HepG2 (cell line): ENCODE data around the gene PRKN. TPM values are rescaled to one million over a fixed set of nuclear protein-coding genes. Genes with fewer than 3 reads are reported as not detected.

Experiments
- ATAC-seq: fragments of 200-7000 bp; cut with Tn5 transposase; 3 replicates; pipeline ENCODE4 v1.9.1; 2020; ENCODE audit warnings: mild to moderate bottlenecking, moderate library complexity
- BruUV-seq: library from RNA; stranded (reverse); fragments of 400-500 nt; replicated peaks from 2 replicates; lab custom pipeline; 2021; lab: Mats Ljungman, UMichigan
- CTCF ChIA-PET: fragments of 300-600 bp; formaldehyde crosslinking; extraction: SDS; loops from one replicate; lab custom pipeline; 2021; ENCODE audit warnings: low total read pairs, inconsistent platforms, low intra/inter-chr PET ratio; lab: Yijun Ruan, JAX
- POLR2A ChIA-PET: fragments of 350-600 bp; sonication (Branson Sonifier 250); formaldehyde crosslinking; loops from one replicate; lab custom pipeline; 2020; ENCODE audit warnings: antibody characterized with exemption, inconsistent platforms; lab: Yijun Ruan, JAX
- DNase-seq: peaks from one replicate; pipeline ENCODE4 v3.0.0-alpha.2; 2015; ENCODE audit warnings: low spot score
- FAIRE-seq: peaks from 3 replicates; lab custom pipeline; 2011; peaks lifted over from hg19 to GRCh38; lab: Jason Lieb, UNC
- H2AFZ ChIP-seq: one replicate; pipeline ENCODE4 v1.6.1; 2011; ENCODE audit warnings: low read length, inconsistent platforms
- H3K27ac ChIP-seq: fragments of 300-600 bp; 3 replicates; pipeline ENCODE4 v1.8.0; 2011; ENCODE audit warnings: mixed run types, mild to moderate bottlenecking, mixed read lengths, low read length, inconsistent platforms; ENCODE audit not compliant: insufficient read depth; ENCODE audit errors: extremely low read length
- H3K27me3 ChIP-seq, 2 experiments: fragments of 200-600 bp in 1 of 2; 2 replicates in 1 of 2; 3 replicates in 1 of 2; pipeline versions ENCODE4 v1.6.0 to v1.8.0; 2011; ENCODE audit warnings: low read length in 2 of 2, mild to moderate bottlenecking in 2 of 2, moderate library complexity in 2 of 2, inconsistent platforms in 1 of 2; ENCODE audit not compliant: insufficient read depth in 2 of 2, control insufficient read depth in 1 of 2
- H3K36me3 ChIP-seq, 2 experiments: fragments of 200-600 bp in 1 of 2; replicated peaks in 1 of 2; 2 replicates in 1 of 2; 3 replicates in 1 of 2; pipeline versions ENCODE4 v1.5.1 to v1.8.0; 2011; ENCODE audit warnings: low read length in 2 of 2, inconsistent platforms in 1 of 2; ENCODE audit not compliant: insufficient read depth in 2 of 2, control insufficient read depth in 1 of 2
- H3K4me1 ChIP-seq: 2 replicates; pipeline ENCODE4 v1.5.1; 2012; ENCODE audit warnings: low read length, inconsistent platforms; ENCODE audit not compliant: insufficient read depth
- H3K4me2 ChIP-seq: 2 replicates; pipeline ENCODE4 v1.6.0; 2011; ENCODE audit warnings: low read depth, low read length, inconsistent platforms
- H3K4me3 ChIP-seq, 3 experiments: fragments of 200-600 bp in 1 of 3; sonication (generic), shearing (Covaris generic) in 1 of 3; replicated peaks in 1 of 3; 2 replicates each; pipeline ENCODE4 v1.5.1; 2011 to 2016; ENCODE audit warnings: low read length in 3 of 3, inconsistent platforms in 2 of 3, low read depth in 2 of 3, mild to moderate bottlenecking in 2 of 3, control low read depth in 1 of 3, mixed read lengths in 1 of 3; ENCODE audit not compliant: insufficient read depth in 1 of 3
- H3K79me2 ChIP-seq: one replicate; pipeline ENCODE4 v1.6.1; 2011; ENCODE audit warnings: low read length, inconsistent platforms; ENCODE audit not compliant: insufficient read depth
- H3K9ac ChIP-seq: 2 replicates; pipeline ENCODE4 v1.6.0; 2011; ENCODE audit warnings: mild to moderate bottlenecking, low read depth, low read length, inconsistent platforms; ENCODE audit not compliant: insufficient read depth
- H3K9me3 ChIP-seq: 2 replicates; pipeline ENCODE4 v1.5.1; 2012; ENCODE audit warnings: mild to moderate bottlenecking, low read length
- H4K20me1 ChIP-seq: 2 replicates; pipeline ENCODE4 v1.6.0; 2011; ENCODE audit warnings: inconsistent platforms, mild to moderate bottlenecking, low read length, moderate library complexity; ENCODE audit not compliant: insufficient read depth
- BHLHE40 ChIP-seq: IDR thresholded peaks from 2 replicates; pipeline ENCODE4 v1.6.1; 2011; ENCODE audit warnings: low read length, improper control_type of control experiment
- HOMEZ ChIP-seq: IDR thresholded peaks from 2 replicates; pipeline ENCODE4 v1.6.1; 2016; ENCODE audit warnings: low read depth
- IKZF5 ChIP-seq: IDR thresholded peaks from 2 replicates; pipeline ENCODE4 v1.6.1; 2018; ENCODE audit warnings: missing genetic modification reagents, mild to moderate bottlenecking, missing compliant biosample characterization
- MBNL3 ChIP-seq: fragments of 250-450 bp; sonication (Bioruptor Pico); conservative IDR thresholded peaks from 2 replicates; pipeline ENCODE4 v1.8.0; 2022; ENCODE audit warnings: mild to moderate bottlenecking, inconsistent platforms
- NCOA2 ChIP-seq: sonication (generic); formaldehyde crosslinking; IDR thresholded peaks from 2 replicates; pipeline ENCODE4 v1.8.0; 2022; ENCODE audit warnings: inconsistent platforms
- NFE2L2 ChIP-seq: fragments of 150-350 bp; IDR thresholded peaks from 2 replicates; pipeline ENCODE4 v1.6.1; 2014; ENCODE audit warnings: low read length
- NFIB ChIP-seq: sonication (generic); formaldehyde crosslinking; IDR thresholded peaks from 2 replicates; pipeline ENCODE4 v1.9.0; 2021; ENCODE audit warnings: missing genetic modification reagents, mild to moderate bottlenecking, borderline replicate concordance
- RFX5 ChIP-seq: IDR thresholded peaks from 2 replicates; pipeline ENCODE4 v1.6.1; 2011; ENCODE audit warnings: low read depth, low read length, improper control_type of control experiment
- TEAD3 ChIP-seq: optimal IDR thresholded peaks from 2 replicates; pipeline ENCODE3; 2016; ENCODE audit warnings: borderline replicate concordance
- ZNF280B ChIP-seq: sonication (generic); formaldehyde crosslinking; IDR thresholded peaks from 2 replicates; pipeline ENCODE4 v1.5.0; 2020; ENCODE audit warnings: missing genetic modification reagents, mild to moderate bottlenecking, borderline replicate concordance
- ZNF501 ChIP-seq: sonication (generic); formaldehyde crosslinking; IDR thresholded peaks from 2 replicates; pipeline ENCODE4 v1.5.1; 2020; ENCODE audit warnings: mild to moderate bottlenecking, moderate library complexity, missing genetic modification reagents
- ZNF557 ChIP-seq: sonication (generic); formaldehyde crosslinking; IDR thresholded peaks from 2 replicates; pipeline ENCODE4 v1.4.0; 2020; ENCODE audit warnings: missing genetic modification reagents
- ZNF609 ChIP-seq: sonication (generic); formaldehyde crosslinking; IDR thresholded peaks from 2 replicates; pipeline ENCODE4 v1.4.0; 2020; ENCODE audit warnings: mild to moderate bottlenecking, missing genetic modification reagents, borderline replicate concordance
- ZNF614 ChIP-seq: IDR thresholded peaks from 2 replicates; pipeline ENCODE4 v1.6.1; 2018; ENCODE audit warnings: missing biosample characterization, missing genetic modification reagents, inconsistent platforms, borderline replicate concordance
- WGBS: methylation state at CpG from one replicate; pipeline ENCODE4 v1.1.6; 2017; ENCODE audit warnings: low lambda C conversion rate; 5-methylcytosine and 5-hydroxymethylcytosine counted together
- in situ Hi-C: cut with HindIII; loops from 2 replicates; pipeline ENCODE4 v1.10.0; 2017; ENCODE audit warnings: low pct_unique_long_range_greater_than_20kb; ENCODE audit not compliant: extremely low pct_ligation_motif_present
- intact Hi-C: fragments of 100-400 bp; cut with micrococcal nuclease; formaldehyde crosslinking; loops from one replicate; pipeline ENCODE4 v1.10.0; 2022; ENCODE audit not compliant: unreplicated experiment
- polyA plus RNA-seq, 8 experiments: library from polyadenylated mRNA; depleted of rRNA in 3 of 8; stranded (reverse) in 7 of 8; unstranded in 1 of 8; fragments of >200 nt; fragmentation: Illumina TruSeq in 4 of 8; extraction: Trizol in 4 of 8; gene quantifications; 2 replicates each; pipeline versions ENCODE4 v1.2.1 to v1.2.3, GENCODE V29; 2011 to 2016; ENCODE audit warnings: low read depth in 4 of 8, missing spikeins in 1 of 8, mixed read lengths in 1 of 8; ENCODE audit not compliant: insufficient read depth in 1 of 8
- total RNA-seq, 5 experiments: library from RNA; depleted of rRNA; stranded (reverse); fragments of >200 nt; fragmentation: Illumina TruSeq; extraction: Trizol; gene quantifications; 2 replicates each; pipeline ENCODE4 v1.2.3, GENCODE V29; 2016; ENCODE audit warnings: low read depth in 1 of 5

PRKN gene
- total and polyA plus RNA-seq, 2 of the 13 experiments (the other 11 are each of a cell fraction or from before 2014, with no cell fraction given): 0.31 to 0.44 TPM

- TF ChIP-seq ZNF609 (CRISPR knock-in tag) (no peak), ZNF557 (CRISPR knock-in tag) (no peak)
Observed at GRCh38 chr6:161434921-161435747, 1292.4 kb downstream of the PRKN start (continued).

- CTCF ChIA-PET: no interaction called here
- peaks cover 0 to 5% of the 10 kb centered on the region in 2 experiments; a peak in 2 of 5 replicates for H3K27me3 ChIP-seq
- H4K20me1 ChIP-seq: no peaks in the 10 kb centered on the region
- intact Hi-C loops (no loop called here), in situ Hi-C loops (no loop called here)
- H3K27ac ChIP-seq: no peak overlapping the region
- H3K79me2 ChIP-seq: no peaks in the 10 kb centered on the region
- DNase-seq: no peak
- H3K9me3 ChIP-seq: no peaks in the 10 kb centered on the region
- no peaks in the 10 kb centered on the region for H3K36me3 ChIP-seq
- 29% methylated on average over 9 of the region's 9 CpGs for WGBS
- no TSS peak for BruUV-seq
- no peak for ATAC-seq
- H3K4me1 ChIP-seq: no peaks in the 10 kb centered on the region
- no peak overlapping the region for H3K9ac ChIP-seq
- no peak for FAIRE-seq
- POLR2A ChIA-PET: no interaction called here
- H3K4me2 ChIP-seq: no peak overlapping the region
- H3K4me3 ChIP-seq: no peak overlapping the region
- no peak overlapping the region for H2AFZ ChIP-seq
- TF ChIP-seq IKZF5 (no peak), RFX5 (no peak), ZNF280B (CRISPR knock-in tag) (no peak), BHLHE40 (no peak), NFE2L2 (no peak), ZNF614 (no peak), TEAD3 (no peak), NCOA2 (CRISPR knock-in tag) (no peak), ZNF501 (CRISPR knock-in tag) (no peak), NFIB (CRISPR knock-in tag) (no peak), HOMEZ (no peak), MBNL3 (CRISPR knock-in tag) (no peak)
Observed at GRCh38 chr6:161434350-161434749, 1293.2 kb downstream of the PRKN start.
